ENCODE data around the gene GLCE.
A peak's percentile ranks its signal among the peaks of the same experiment; 100 is the strongest.
"Not testable (repeated sequence)": the region's sequence is repeated elsewhere in the genome, so short reads cannot be mapped to it uniquely, and the experiment has no call there.

The GLCE gene

DNA sequence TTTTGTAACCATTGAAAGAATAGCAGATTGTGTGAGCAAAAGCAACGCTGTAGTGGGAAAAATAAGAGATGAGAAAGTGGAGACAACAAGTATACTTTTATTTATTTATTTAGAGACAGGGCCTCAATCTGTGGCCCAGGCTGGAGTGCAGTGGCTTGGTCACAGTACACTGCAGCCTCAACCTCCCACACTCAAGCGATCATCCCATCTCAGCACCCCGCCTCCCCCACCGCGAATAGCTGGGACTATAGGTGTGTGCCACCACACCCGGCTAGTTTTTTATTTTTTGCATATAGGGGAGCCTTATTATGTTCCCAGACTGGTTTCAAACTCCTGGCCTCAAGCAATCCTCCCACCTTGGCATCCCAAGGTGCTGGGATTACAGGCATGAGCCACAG lies 1.6 kb upstream of the GLCE start:
- no peak for DNase-seq (ENCODE audit: low read depth, low spot score)

- DNase-seq (ENCODE audit: low read depth, low spot score): no peak
These were observed 662 bp upstream of the GLCE start for GRCh38 chr15:69159805-69160140.

GRCh38 chr15:69161079-69161877 lies 843 bp downstream of the GLCE start:
- DNase-seq (ENCODE audit: low read depth, low spot score): no peak

- DNase-seq (ENCODE audit: low read depth, low spot score): no peak
These were observed 1.4 kb downstream of the GLCE start for GRCh38 chr15:69161878-69162213.

- DNase-seq (ENCODE audit: low read depth, low spot score): no peak
These were observed 2.8 kb downstream of the GLCE start for GRCh38 chr15:69163141-69163669.

- DNase-seq (ENCODE audit: low read depth, low spot score): no peak
These were observed 4.6 kb downstream of the GLCE start for GRCh38 chr15:69164807-69165636.

DNA sequence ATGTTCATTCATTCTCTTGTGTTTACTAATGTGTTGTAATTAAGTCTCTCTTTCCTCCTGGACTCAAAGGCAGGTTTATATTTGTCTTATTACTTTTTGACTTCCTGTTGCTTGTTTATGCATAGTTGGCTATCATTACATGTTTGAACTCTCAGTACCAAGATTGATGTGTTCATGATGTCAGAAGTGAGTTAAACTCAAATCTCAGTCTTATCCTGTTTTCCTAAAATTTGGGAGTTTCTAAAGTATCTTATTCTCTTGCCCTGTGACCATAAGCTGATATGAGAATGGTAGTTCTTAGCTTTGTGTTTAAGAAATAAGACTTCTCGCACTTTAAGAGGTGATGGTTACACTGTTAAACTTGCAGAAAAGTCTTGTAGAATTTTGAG lies 5.2 kb downstream of the GLCE start:
- DNase-seq (ENCODE audit: low read depth, low spot score): no peak

DNA sequence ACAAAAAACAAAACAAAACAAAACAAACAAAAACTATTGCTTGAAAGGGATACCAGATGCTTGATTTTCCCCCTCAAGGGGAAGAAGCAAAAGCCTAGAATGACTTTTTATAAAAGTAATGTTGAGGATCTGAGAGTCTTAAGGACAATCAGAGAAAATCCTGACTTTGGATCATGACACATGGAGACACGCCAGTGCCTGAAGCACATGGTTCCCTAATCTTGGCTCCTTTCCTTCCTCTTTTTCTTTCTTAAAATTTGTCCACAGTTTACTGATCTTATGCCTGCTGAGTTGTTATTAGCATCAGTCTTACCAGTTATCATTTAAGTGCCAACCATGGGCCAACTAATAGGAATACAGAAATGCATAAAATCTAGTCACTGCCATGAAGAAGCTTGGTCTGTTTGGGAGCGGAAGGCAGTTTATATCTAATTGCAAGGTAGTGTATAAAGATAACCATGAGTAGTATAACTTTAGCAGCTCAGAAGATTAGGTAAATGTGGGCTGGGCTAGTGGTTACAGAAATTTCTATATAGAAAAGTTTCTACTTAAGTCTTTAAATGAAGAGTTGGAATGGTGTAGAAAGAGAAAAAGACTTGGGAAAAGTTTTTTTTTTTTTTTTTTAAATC lies 6.9 kb downstream of the GLCE start:
- no peak for DNase-seq (ENCODE audit: low read depth, low spot score)

- not testable (repeated sequence) for DNase-seq (ENCODE audit: low read depth, low spot score)
These were observed 7.9 kb downstream of the GLCE start for GRCh38 chr15:69168361-69168760.

- not testable (repeated sequence) for DNase-seq (ENCODE audit: low read depth, low spot score)
These were observed 9.1 kb downstream of the GLCE start for GRCh38 chr15:69169540-69169939.

- DNase-seq (ENCODE audit: low read depth, low spot score): no peak
These were observed 10.2 kb downstream of the GLCE start for GRCh38 chr15:69170597-69170996.

DNA sequence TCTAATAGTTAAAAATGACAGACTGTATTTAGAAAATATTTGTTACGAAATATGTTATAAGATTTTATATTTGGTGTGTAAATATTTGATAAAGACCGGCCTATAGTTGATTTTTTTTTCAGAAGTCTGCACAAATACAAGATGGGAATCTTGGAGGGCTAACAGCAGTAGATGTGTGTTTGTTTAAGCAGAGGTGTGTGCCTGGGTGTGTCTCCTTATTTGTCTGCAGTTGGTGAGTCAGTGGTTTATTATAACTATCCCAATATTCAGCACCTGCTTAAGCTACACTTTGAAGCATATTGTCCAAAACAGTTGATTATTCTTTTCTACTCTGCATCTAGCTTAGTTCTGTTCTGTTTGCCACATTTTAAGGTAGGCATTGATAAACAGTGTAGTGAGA lies 12.4 kb downstream of the GLCE start:
- DNase-seq (ENCODE audit: low read depth, low spot score): no peak

- no peak for DNase-seq (ENCODE audit: low read depth, low spot score)
These were observed 15.1 kb downstream of the GLCE start for GRCh38 chr15:69175536-69175935.

DNA sequence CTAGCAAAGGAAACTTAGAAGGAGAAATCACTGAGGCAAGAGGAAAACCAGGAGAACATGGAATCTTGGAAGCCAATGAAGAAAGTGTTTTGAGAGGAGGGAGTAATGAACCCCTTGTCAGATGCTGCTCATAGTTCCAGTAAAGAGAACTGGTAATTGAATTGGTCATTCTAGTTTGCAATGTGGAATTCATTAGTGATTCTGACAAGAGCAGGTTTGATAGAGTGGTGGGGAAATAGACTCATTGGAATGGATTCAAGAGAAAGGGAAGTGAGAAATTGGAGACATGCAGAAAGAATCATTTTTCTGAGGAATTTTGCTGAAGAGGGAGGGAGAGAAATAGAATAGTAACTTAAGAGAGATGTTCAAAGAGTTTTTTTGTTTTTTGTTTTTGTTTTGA lies 21.0 kb downstream of the GLCE start:
- DNase-seq (ENCODE audit: low read depth, low spot score): no peak

DNA sequence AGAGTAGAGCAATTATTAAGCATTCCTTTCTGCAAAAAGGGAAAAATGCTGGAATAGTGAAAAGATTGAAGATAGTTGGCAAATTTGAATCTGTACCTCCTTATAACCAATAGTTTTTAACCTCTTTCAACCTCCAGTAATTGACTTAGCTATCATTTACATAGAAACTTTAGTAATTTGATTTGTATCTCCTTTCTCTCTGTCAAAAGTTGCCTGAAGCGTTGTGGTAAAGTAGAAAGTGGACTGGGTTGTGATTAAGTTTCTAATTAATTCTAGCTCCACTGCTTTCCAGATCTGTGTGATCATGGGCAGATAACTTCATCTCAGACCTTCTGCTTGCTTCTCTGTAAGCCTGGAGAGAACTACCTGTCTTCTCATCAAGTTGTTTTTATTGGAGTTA lies 24.8 kb downstream of the GLCE start:
- no peak for DNase-seq (ENCODE audit: low read depth, low spot score)

- no peak for DNase-seq (ENCODE audit: low read depth, low spot score)
These were observed 25.3 kb downstream of the GLCE start for GRCh38 chr15:69185706-69186105.

DNA sequence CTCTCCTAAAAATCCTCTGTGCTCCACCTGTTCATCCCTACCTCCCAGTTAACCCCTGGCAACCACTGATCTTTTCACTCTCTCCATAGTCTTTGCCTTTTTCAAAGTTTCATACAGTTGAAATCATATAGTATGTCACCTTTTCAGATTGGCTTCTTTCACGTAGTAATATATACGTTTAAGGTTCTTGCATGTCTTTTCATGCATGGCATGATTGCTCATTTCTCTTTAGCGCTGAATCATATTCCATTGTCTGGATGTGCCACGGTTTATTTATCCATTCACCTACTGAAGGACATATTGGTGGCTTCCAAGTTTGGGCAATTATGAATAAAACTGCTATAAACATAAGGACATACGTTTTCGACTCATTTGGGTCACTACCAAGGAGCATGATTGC lies 28.7 kb downstream of the GLCE start:
- no peak for DNase-seq (ENCODE audit: low read depth, low spot score)

DNA sequence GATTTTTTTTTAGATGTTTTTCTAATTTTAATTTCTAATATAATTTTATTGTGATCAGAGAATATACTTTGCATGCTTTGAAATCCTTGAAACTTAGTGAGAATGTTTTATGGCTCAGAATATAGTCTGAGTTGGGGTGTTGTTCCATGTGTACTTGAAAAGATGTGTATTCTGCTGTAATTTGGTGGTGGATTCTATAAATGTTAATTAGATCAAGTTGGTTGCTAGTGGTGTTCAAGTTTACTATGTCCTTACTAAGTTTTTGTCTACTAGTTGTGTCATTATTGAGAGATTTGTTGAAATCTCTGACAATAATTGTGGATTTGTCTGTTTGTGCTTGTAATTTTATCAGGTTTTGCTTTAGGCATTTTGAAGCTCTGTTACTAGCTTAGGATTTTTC lies 29.7 kb downstream of the GLCE start:
- DNase-seq (ENCODE audit: low read depth, low spot score): no peak

DNA sequence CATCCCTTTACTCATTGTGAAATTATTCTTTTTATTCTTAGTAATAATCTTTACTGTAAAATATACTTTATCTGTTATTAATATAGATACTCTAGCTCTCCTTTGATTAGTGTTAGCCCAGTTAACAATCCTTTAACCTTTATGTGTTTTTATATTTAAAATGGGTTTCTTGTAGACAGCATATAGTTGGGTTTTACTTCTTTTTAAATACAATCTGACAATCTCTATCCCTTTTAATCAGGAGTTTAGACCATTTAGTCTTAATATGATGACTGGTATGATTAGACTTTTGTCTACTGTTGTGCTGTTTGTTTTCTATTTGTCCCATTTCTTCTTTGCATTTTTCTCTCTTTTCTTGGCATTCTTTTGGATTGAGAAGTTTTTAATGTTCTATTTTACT lies 30.1 kb downstream of the GLCE start:
- DNase-seq (ENCODE audit: low read depth, low spot score): no peak

DNA sequence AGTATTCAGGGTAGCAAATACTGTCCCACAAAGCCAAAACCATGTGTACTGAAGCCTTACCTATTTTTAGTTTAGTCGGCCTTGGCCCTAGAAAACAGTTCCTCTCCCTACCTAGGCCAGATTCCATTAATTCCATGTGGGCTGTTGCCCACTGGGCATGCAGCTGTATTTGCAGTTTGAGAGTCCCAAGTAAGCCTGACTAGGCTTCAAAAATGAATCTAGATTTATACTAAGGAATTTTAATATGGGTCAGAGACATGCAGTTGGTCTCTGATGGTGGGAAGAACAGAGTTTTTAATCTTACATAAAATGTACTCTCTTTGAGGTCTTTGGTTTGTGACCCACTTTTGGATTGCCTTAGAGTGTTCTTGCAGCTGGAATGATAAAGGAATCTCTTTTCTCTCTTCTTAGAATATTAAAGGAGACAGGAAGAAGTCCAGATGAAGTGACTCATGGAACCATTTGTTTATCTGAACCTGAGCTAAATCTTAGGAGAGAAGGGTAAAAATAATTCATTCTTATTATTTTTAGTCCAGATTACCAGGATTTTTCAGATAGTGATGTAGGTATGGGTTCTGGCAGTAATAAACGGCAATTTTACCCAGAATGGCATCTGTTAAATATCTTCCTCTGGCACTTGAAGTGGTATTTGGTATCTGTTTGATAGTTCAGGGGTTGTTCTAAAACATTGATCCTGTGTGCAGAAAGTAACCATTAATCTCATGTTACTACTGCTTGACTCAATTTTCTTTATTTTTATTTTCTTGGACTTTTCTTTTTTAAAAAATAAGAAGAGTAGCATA lies 33.8 kb downstream of the GLCE start:
- peak; percentile 7 for DNase-seq (ENCODE audit: low read depth, low spot score)

GRCh38 chr15:69194854-69195253 lies 34.4 kb downstream of the GLCE start:
- no peak for DNase-seq (ENCODE audit: low read depth, low spot score)
